HepG2 (cell line): ENCODE results near the gene KCNQ1OT1. TPM values are rescaled to one million over a fixed set of nuclear protein-coding genes. Genes with fewer than 3 reads are reported as not detected.

Source experiments
- ATAC-seq: fragments of 200-7000 bp; cut with Tn5 transposase; 3 replicates; pipeline ENCODE4 v1.9.1; 2020; ENCODE audit warnings: mild to moderate bottlenecking, moderate library complexity
- BruUV-seq: library from RNA; stranded (reverse); fragments of 400-500 nt; replicated peaks from 2 replicates; lab custom pipeline; 2021; lab: Mats Ljungman, UMichigan
- CTCF ChIA-PET: fragments of 300-600 bp; formaldehyde crosslinking; extraction: SDS; loops from one replicate; lab custom pipeline; 2021; ENCODE audit warnings: low total read pairs, inconsistent platforms, low intra/inter-chr PET ratio; lab: Yijun Ruan, JAX
- POLR2A ChIA-PET: fragments of 350-600 bp; sonication (Branson Sonifier 250); formaldehyde crosslinking; loops from one replicate; lab custom pipeline; 2020; ENCODE audit warnings: antibody characterized with exemption, inconsistent platforms; lab: Yijun Ruan, JAX
- DNase-seq: peaks from one replicate; pipeline ENCODE4 v3.0.0-alpha.2; 2015; ENCODE audit warnings: low spot score
- FAIRE-seq: peaks from 3 replicates; lab custom pipeline; 2011; peaks lifted over from hg19 to GRCh38; lab: Jason Lieb, UNC
- H2AFZ ChIP-seq: one replicate; pipeline ENCODE4 v1.6.1; 2011; ENCODE audit warnings: low read length, inconsistent platforms
- H3K27ac ChIP-seq: fragments of 300-600 bp; 3 replicates; pipeline ENCODE4 v1.8.0; 2011; ENCODE audit warnings: mixed run types, mild to moderate bottlenecking, mixed read lengths, low read length, inconsistent platforms; ENCODE audit not compliant: insufficient read depth; ENCODE audit errors: extremely low read length
- H3K27me3 ChIP-seq, 2 experiments: fragments of 200-600 bp in 1 of 2; 2 replicates in 1 of 2; 3 replicates in 1 of 2; pipeline versions ENCODE4 v1.6.0 to v1.8.0; 2011; ENCODE audit warnings: low read length in 2 of 2, mild to moderate bottlenecking in 2 of 2, moderate library complexity in 2 of 2, inconsistent platforms in 1 of 2; ENCODE audit not compliant: insufficient read depth in 2 of 2, control insufficient read depth in 1 of 2
- H3K36me3 ChIP-seq, 2 experiments: fragments of 200-600 bp in 1 of 2; replicated peaks in 1 of 2; 2 replicates in 1 of 2; 3 replicates in 1 of 2; pipeline versions ENCODE4 v1.5.1 to v1.8.0; 2011; ENCODE audit warnings: low read length in 2 of 2, inconsistent platforms in 1 of 2; ENCODE audit not compliant: insufficient read depth in 2 of 2, control insufficient read depth in 1 of 2
- H3K4me1 ChIP-seq: 2 replicates; pipeline ENCODE4 v1.5.1; 2012; ENCODE audit warnings: low read length, inconsistent platforms; ENCODE audit not compliant: insufficient read depth
- H3K4me2 ChIP-seq: 2 replicates; pipeline ENCODE4 v1.6.0; 2011; ENCODE audit warnings: low read depth, low read length, inconsistent platforms
- H3K4me3 ChIP-seq, 3 experiments: fragments of 200-600 bp in 1 of 3; sonication (generic), shearing (Covaris generic) in 1 of 3; replicated peaks in 1 of 3; 2 replicates each; pipeline ENCODE4 v1.5.1; 2011 to 2016; ENCODE audit warnings: low read length in 3 of 3, inconsistent platforms in 2 of 3, low read depth in 2 of 3, mild to moderate bottlenecking in 2 of 3, control low read depth in 1 of 3, mixed read lengths in 1 of 3; ENCODE audit not compliant: insufficient read depth in 1 of 3
- H3K79me2 ChIP-seq: one replicate; pipeline ENCODE4 v1.6.1; 2011; ENCODE audit warnings: low read length, inconsistent platforms; ENCODE audit not compliant: insufficient read depth
- H3K9ac ChIP-seq: 2 replicates; pipeline ENCODE4 v1.6.0; 2011; ENCODE audit warnings: mild to moderate bottlenecking, low read depth, low read length, inconsistent platforms; ENCODE audit not compliant: insufficient read depth
- H3K9me3 ChIP-seq: 2 replicates; pipeline ENCODE4 v1.5.1; 2012; ENCODE audit warnings: mild to moderate bottlenecking, low read length
- H4K20me1 ChIP-seq: 2 replicates; pipeline ENCODE4 v1.6.0; 2011; ENCODE audit warnings: inconsistent platforms, mild to moderate bottlenecking, low read length, moderate library complexity; ENCODE audit not compliant: insufficient read depth
- FOSL1 ChIP-seq: sonication (generic); formaldehyde crosslinking; IDR thresholded peaks from 2 replicates; pipeline ENCODE4 v1.9.0; 2021; ENCODE audit warnings: missing genetic modification reagents, borderline replicate concordance
- HNF4A ChIP-seq: sonication (generic); formaldehyde crosslinking; IDR thresholded peaks from 2 replicates; pipeline ENCODE4 v1.4.0; 2020; ENCODE audit warnings: missing genetic modification reagents
- ISX ChIP-seq: sonication (generic); formaldehyde crosslinking; conservative IDR thresholded peaks from 2 replicates; pipeline ENCODE4 v1.5.0; 2020; ENCODE audit warnings: missing genetic modification reagents
- MEIS1 ChIP-seq: sonication (generic); formaldehyde crosslinking; IDR thresholded peaks from 2 replicates; pipeline ENCODE4 v1.9.0; 2021; ENCODE audit warnings: mild to moderate bottlenecking, missing genetic modification reagents, moderate library complexity, borderline replicate concordance
- MNT ChIP-seq: fragments of 450-650 bp; IDR thresholded peaks from 2 replicates; pipeline ENCODE4 v1.6.1; 2016
- PHF20 ChIP-seq: sonication (generic); formaldehyde crosslinking; IDR thresholded peaks from 2 replicates; pipeline ENCODE4 v1.5.0; 2020; ENCODE audit warnings: mild to moderate bottlenecking, missing genetic modification reagents
- RBAK ChIP-seq: sonication (generic); formaldehyde crosslinking; IDR thresholded peaks from 2 replicates; pipeline ENCODE4 v1.5.1; 2020; ENCODE audit warnings: mild to moderate bottlenecking, missing genetic modification reagents
- RXRA ChIP-seq: sonication (generic); formaldehyde crosslinking; IDR thresholded peaks from 2 replicates; pipeline ENCODE4 v1.5.1; 2020; ENCODE audit warnings: missing genetic modification reagents
- SMAD1 ChIP-seq: sonication (generic); formaldehyde crosslinking; IDR thresholded peaks from 2 replicates; pipeline ENCODE4 v1.4.0; 2020; ENCODE audit warnings: missing genetic modification reagents, low read depth, mild to moderate bottlenecking, borderline replicate concordance
- SSRP1 ChIP-seq: IDR thresholded peaks from 2 replicates; pipeline ENCODE4 v1.6.1; 2016; ENCODE audit warnings: control low read depth
- ZNF24 ChIP-seq: fragments of 450-650 bp; IDR thresholded peaks from 2 replicates; pipeline ENCODE4 v1.6.1; 2017; ENCODE audit warnings: antibody characterized with exemption, mild to moderate bottlenecking
- ZNF256 ChIP-seq: sonication (generic); formaldehyde crosslinking; conservative IDR thresholded peaks from 2 replicates; pipeline ENCODE4 v1.4.0; 2020; ENCODE audit warnings: missing genetic modification reagents
- ZNF350 ChIP-seq: sonication (generic); formaldehyde crosslinking; IDR thresholded peaks from 2 replicates; pipeline ENCODE4 v1.4.0; 2020; ENCODE audit warnings: mild to moderate bottlenecking, low read depth, missing genetic modification reagents, borderline replicate concordance
- ZNF772 ChIP-seq: sonication (generic); formaldehyde crosslinking; IDR thresholded peaks from 2 replicates; pipeline ENCODE4 v1.5.0; 2020; ENCODE audit warnings: mild to moderate bottlenecking, missing genetic modification reagents
- ZNF788 ChIP-seq: sonication (generic); formaldehyde crosslinking; IDR thresholded peaks from 2 replicates; pipeline ENCODE4 v1.5.0; 2020; ENCODE audit warnings: mild to moderate bottlenecking, missing genetic modification reagents, borderline replicate concordance
- WGBS: methylation state at CpG from one replicate; pipeline ENCODE4 v1.1.6; 2017; ENCODE audit warnings: low lambda C conversion rate; 5-methylcytosine and 5-hydroxymethylcytosine counted together
- in situ Hi-C: cut with HindIII; loops from 2 replicates; pipeline ENCODE4 v1.10.0; 2017; ENCODE audit warnings: low pct_unique_long_range_greater_than_20kb; ENCODE audit not compliant: extremely low pct_ligation_motif_present
- intact Hi-C: fragments of 100-400 bp; cut with micrococcal nuclease; formaldehyde crosslinking; loops from one replicate; pipeline ENCODE4 v1.10.0; 2022; ENCODE audit not compliant: unreplicated experiment
- polyA plus RNA-seq, 8 experiments: library from polyadenylated mRNA; depleted of rRNA in 3 of 8; stranded (reverse) in 7 of 8; unstranded in 1 of 8; fragments of >200 nt; fragmentation: Illumina TruSeq in 4 of 8; extraction: Trizol in 4 of 8; gene quantifications; 2 replicates each; pipeline versions ENCODE4 v1.2.1 to v1.2.3, GENCODE V29; 2011 to 2016; ENCODE audit warnings: low read depth in 4 of 8, missing spikeins in 1 of 8, mixed read lengths in 1 of 8; ENCODE audit not compliant: insufficient read depth in 1 of 8
- total RNA-seq, 5 experiments: library from RNA; depleted of rRNA; stranded (reverse); fragments of >200 nt; fragmentation: Illumina TruSeq; extraction: Trizol; gene quantifications; 2 replicates each; pipeline ENCODE4 v1.2.3, GENCODE V29; 2016; ENCODE audit warnings: low read depth in 1 of 5

Gene KCNQ1OT1
- total and polyA plus RNA-seq, 2 of the 13 experiments (the other 11 are each of a cell fraction or from before 2014, with no cell fraction given): 1.3 to 18.9 TPM

- TF ChIP-seq MNT (no peak), ZNF256 (CRISPR knock-in tag) (no peak), SMAD1 (CRISPR knock-in tag) (no peak), MEIS1 (CRISPR knock-in tag) (no peak), FOSL1 (CRISPR knock-in tag) (no peak), ZNF24 (no peak), SSRP1 (CRISPR knock-in tag) (no peak), ZNF788 (CRISPR knock-in tag) (no peak), ZNF350 (CRISPR knock-in tag) (no peak), PHF20 (no peak)
Measured at GRCh38 chr11:2717561-2718325, 17.9 kb upstream of the KCNQ1OT1 start (continued).

GRCh38 chr11:2716376-2717095 lies 16.7 kb upstream of the KCNQ1OT1 start:
- Histone ChIP-seq H3K9me3 (no peaks in the 10 kb centered on the region), H3K79me2 (no peaks in the 10 kb centered on the region), H3K4me2 (no peak overlapping the region), H3K36me3 (no peaks in the 10 kb centered on the region), H4K20me1 (no peaks in the 10 kb centered on the region), H3K4me1 (peaks cover 36% of the 10 kb centered on the region), H3K27me3 (peaks cover 19 to 98% of the 10 kb centered on the region in 2 experiments), H3K4me3 (no peak overlapping the region), H3K9ac (no peak overlapping the region), H3K27ac (no peak overlapping the region), H2AFZ (no peak overlapping the region)
- 17% methylated on average over 1 of the region's 14 CpGs for WGBS
- ATAC-seq (no peak), FAIRE-seq (no peak), DNase-seq (no peak)
- TF ChIP-seq HNF4A (CRISPR knock-in tag) (no peak), ISX (no peak), ZNF772 (no peak), RXRA (CRISPR knock-in tag) (no peak), RBAK (CRISPR knock-in tag) (peak; percentile 90)
- in situ Hi-C loops: no loop called here
- intact Hi-C loops: no loop called here
- ChIA-PET POLR2A (interaction anchor here (3.3 to 7.3 kb wide), 2 partner anchors 9 to 13 kb away, joined by 13 to 88 read pairs; no protein-coding TSS in a partner anchor), CTCF (no interaction called here)
- BruUV-seq: no TSS peak
